SIG-M5 treated with dmso at 0.1 percent for 504 hours (cell line): ENCODE data around the gene SGK2.
"Not testable (repeated sequence)": the region's sequence is repeated elsewhere in the genome, so short reads cannot be mapped to it uniquely, and the experiment has no call there.

ENCODE experiments used
- DNase-seq: peaks from one replicate; lab custom pipeline; 2025; ENCODE audit not compliant: unreplicated experiment; lab: John Stamatoyannopoulos, UW

The SGK2 gene

DNA sequence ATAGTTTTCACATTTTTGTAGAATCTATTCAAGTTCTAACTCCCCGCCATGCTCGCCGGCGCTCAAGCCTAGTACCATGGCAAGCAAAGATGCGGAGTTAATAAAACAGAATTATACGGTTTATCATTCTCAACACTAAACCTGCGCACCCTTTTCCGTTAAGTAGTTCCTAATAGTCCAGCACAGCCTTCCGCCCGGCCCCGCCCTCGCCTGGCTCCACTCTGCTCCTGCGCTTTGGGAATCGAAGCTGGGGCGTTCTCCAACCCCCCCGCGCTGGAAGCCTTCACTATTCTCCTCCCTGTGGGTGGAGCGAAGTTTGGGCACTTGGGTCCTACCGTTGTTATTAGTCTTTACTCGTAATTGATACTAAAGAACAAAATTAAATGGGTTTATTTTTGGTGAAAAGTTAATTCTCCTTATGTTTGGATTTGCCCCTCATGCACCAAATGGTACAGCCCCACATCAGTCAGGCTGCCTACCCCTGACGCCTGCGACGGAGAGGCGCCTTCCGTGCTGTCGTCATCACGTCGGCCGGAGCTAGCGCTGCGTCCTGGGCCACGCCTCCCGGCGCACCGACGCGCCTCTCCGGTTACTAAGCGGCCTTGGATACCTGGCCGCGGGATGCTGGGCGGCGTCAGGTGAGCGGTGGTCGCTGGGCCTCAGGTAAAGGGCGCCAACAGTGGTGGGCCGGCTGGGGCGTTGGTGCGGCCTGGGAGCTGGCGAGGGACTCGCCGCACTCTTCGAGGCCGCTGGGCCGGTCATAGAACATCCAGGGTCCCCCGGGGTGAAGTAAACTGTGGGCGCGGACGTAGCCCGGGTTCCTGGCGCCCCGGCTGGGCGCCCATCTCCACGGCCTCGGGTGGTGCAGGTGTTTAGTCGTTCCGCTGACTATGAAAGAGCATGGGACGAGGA lies 31.8 kb downstream of the SGK2 start, which contains the start of gene IFT52:
Gene IFT52 (plus strand): TSS at position 546 of the 912 bp plus-strand sequence. CDS start 3,762 bp downstream, outside the sequence.
- DNase-seq: peak; percentile 91

DNA sequence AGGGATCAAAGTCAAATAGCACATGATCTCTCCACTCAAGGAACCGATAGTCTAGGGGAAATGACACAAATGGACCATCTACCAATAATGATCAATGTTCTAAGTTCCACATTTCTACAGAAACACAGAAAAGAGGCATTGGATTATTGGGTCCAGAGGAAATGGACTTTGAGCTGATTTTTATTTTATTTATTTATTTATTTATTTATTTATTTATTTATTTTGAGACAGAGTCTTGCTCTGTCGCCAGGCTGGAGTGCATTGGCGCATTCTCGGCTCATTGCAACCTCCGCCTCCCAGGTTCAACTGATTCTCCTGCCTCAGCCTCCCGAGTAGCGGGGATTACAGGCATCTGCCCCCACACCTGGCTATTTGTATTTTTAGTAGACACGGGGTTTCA lies 43.1 kb downstream of the SGK2 start:
- DNase-seq: not testable (repeated sequence)

DNA sequence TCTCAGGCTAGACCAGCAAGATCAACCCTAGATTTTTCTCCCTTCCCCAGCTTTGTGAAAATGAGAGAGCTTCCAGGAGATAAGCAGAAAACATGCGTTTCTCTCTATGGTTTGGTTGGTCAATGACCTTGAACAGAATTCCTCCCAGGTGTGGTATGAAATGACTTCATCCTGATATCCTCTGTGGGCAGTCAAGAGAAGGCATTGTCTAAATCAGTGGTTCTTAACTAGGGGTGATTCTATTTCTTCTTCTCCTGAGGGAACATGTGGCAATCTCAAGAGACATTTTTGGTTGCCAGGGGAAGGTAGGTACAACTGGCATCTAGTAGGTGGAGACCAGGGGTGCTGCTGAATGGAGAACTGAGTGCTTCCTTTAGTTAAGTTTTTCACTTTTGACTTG lies 44.3 kb downstream of the SGK2 start:
- DNase-seq: no peak

DNA sequence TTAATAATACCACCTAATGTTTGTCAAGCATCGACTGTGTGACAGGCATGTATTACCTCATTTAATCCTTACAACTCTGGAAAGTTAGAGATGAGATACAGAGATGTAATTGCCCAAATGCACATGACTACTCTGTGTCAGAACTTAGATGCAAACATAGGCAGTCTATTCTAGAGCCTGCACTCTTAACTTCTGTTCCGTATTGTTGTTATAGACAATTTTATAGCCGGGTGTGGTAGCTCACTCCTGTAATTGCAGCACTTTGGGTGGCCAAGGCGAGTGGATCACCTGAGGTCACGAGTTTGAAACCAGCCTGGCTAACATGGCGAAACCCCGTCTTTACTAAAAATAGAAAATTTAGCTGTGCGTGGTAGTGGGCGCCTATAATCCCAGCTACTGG lies 46.9 kb downstream of the SGK2 start:
- no peak for DNase-seq

DNA sequence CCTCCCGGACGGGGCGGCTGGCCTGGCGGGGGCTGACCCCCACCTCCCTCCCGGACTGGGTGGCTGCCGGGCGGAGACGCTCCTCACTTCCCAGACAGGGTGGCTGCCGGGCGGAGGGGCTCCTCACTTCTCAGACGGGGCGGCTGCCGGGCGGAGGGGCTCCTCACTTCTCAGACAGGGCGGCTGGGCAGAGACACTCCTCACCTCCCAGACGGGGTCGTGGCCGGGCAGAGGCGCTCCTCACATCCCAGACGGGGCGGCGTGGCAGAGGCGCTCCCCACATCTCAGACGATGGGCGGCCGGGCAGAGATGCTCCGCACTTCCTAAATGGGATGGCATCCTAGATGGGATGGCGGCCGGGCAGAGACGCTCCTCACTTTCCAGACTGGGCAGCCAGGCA lies 48.5 kb downstream of the SGK2 start:
- DNase-seq: not testable (repeated sequence)

DNA sequence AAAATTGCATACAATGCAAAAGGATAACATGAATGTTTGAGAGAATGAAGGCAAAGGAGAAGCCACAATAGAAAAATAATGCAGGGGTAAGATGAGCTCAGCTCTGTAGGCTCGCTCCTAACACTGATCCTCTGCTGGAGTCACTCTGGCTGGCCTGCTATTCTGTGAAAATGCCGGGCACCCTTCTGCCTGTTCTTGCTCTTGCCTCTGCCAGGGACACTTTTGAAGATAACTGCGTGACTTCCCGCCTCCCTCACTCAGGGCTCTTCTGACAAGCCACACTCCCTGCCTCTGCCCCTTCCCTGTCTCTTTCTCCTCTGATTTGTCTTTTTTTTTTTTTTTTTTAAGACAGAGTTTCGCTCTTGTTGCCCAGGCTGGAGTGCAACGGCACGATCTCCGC lies 72.8 kb downstream of the SGK2 start:
- DNase-seq: no peak
